GM21390 (cell line): ENCODE measurements around the gene IFIT2.
"Not testable (repeated sequence)": the region's sequence is repeated elsewhere in the genome, so short reads cannot be mapped to it uniquely, and the experiment has no call there.

Source experiments
- ATAC-seq: cut with Tn5 transposase; IDR thresholded peaks from one replicate; pipeline ENCODE4 v1.9.1; 2021; ENCODE audit not compliant: unreplicated experiment

IFIT2 gene

GRCh38 chr10:89301721-89302445 lies at the start of gene IFIT2:
Gene IFIT2 (plus strand): TSS chr10:89302046. CDS start chr10:89302124, 78 bp downstream.
- ATAC-seq: peak; percentile 73

GRCh38 chr10:89252225-89252585 lies 49.6 kb upstream of the IFIT2 start:
- ATAC-seq: no peak

- not testable (repeated sequence) for ATAC-seq
These were observed 46.7 kb upstream of the IFIT2 start for GRCh38 chr10:89255091-89255579.

GRCh38 chr10:89255793-89256192 lies 46.1 kb upstream of the IFIT2 start:
- ATAC-seq: no peak

GRCh38 chr10:89256340-89256739 lies 45.5 kb upstream of the IFIT2 start:
- no peak for ATAC-seq

GRCh38 chr10:89256962-89257361 lies 44.9 kb upstream of the IFIT2 start:
- ATAC-seq: no peak

GRCh38 chr10:89257581-89257980 lies 44.3 kb upstream of the IFIT2 start:
- ATAC-seq: no peak

- ATAC-seq: no peak
These were observed 43.0 kb upstream of the IFIT2 start for GRCh38 chr10:89258881-89259280.

- ATAC-seq: no peak
These were observed 39.5 kb upstream of the IFIT2 start for GRCh38 chr10:89262086-89263051.

- ATAC-seq: no peak
These were observed 38.8 kb upstream of the IFIT2 start for GRCh38 chr10:89263091-89263490.

GRCh38 chr10:89263531-89263930 lies 38.3 kb upstream of the IFIT2 start:
- ATAC-seq: no peak

GRCh38 chr10:89266721-89267453 lies 35.0 kb upstream of the IFIT2 start:
- no peak for ATAC-seq

- ATAC-seq: no peak
These were observed 32.3 kb upstream of the IFIT2 start for GRCh38 chr10:89269433-89270152.

GRCh38 chr10:89270153-89270483 lies 31.7 kb upstream of the IFIT2 start:
- no peak for ATAC-seq

- ATAC-seq: no peak
These were observed 30.3 kb upstream of the IFIT2 start for GRCh38 chr10:89271532-89271931.

- ATAC-seq: no peak
These were observed 28.2 kb upstream of the IFIT2 start for GRCh38 chr10:89273680-89274079.

GRCh38 chr10:89274928-89275327 lies 26.9 kb upstream of the IFIT2 start:
- no peak for ATAC-seq

GRCh38 chr10:89275383-89275782 lies 26.5 kb upstream of the IFIT2 start:
- ATAC-seq: no peak

- ATAC-seq: no peak
These were observed 23.8 kb upstream of the IFIT2 start for GRCh38 chr10:89278034-89278535.

GRCh38 chr10:89278900-89279392 lies 22.9 kb upstream of the IFIT2 start:
- ATAC-seq: no peak
